H9 (cell line): ENCODE results near the gene MYLK. TPM values are rescaled to one million over a fixed set of nuclear protein-coding genes. Genes with fewer than 3 reads are reported as not detected.

Source experiments
- DNase-seq: peaks from one replicate; pipeline ENCODE4 v3.0.0-alpha.2; 2017
- H2AFZ ChIP-seq: one replicate; pipeline ENCODE4 v1.6.1; 2013; ENCODE audit warnings: mild to moderate bottlenecking, low read length, control low read depth, moderate library complexity
- H2AK5ac ChIP-seq: 2 replicates; pipeline ENCODE4 v1.6.1; 2013; ENCODE audit warnings: low read length, control low read depth, mixed read lengths; ENCODE audit not compliant: insufficient read length
- H2BK120ac ChIP-seq: one replicate; pipeline ENCODE4 v1.6.1; 2013; ENCODE audit warnings: low read depth, mild to moderate bottlenecking, low read length, control low read depth, inconsistent platforms; ENCODE audit not compliant: poor library complexity, severe bottlenecking
- H2BK12ac ChIP-seq: 2 replicates; pipeline ENCODE4 v1.6.1; 2013; ENCODE audit warnings: low read length, control low read depth, mixed read lengths, low read depth; ENCODE audit not compliant: insufficient read length
- H2BK15ac ChIP-seq: 2 replicates; pipeline ENCODE4 v1.6.1; 2013; ENCODE audit warnings: low read depth, low read length, control low read depth
- H2BK20ac ChIP-seq: one replicate; pipeline ENCODE4 v1.6.1; 2013; ENCODE audit warnings: low read depth, mild to moderate bottlenecking, low read length, control low read depth, inconsistent platforms; ENCODE audit not compliant: poor library complexity, severe bottlenecking
- H2BK5ac ChIP-seq: 2 replicates; pipeline ENCODE4 v1.6.1; 2013; ENCODE audit warnings: low read length, control low read depth, mixed read lengths; ENCODE audit not compliant: insufficient read length
- H3K14ac ChIP-seq: 2 replicates; pipeline ENCODE4 v1.6.1; 2013; ENCODE audit warnings: low read length, control low read depth; ENCODE audit not compliant: insufficient read depth
- H3K18ac ChIP-seq: 2 replicates; pipeline ENCODE4 v1.6.1; 2013; ENCODE audit warnings: low read depth, mild to moderate bottlenecking, mixed read lengths, low read length, control low read depth; ENCODE audit not compliant: insufficient read length
- H3K23ac ChIP-seq: 2 replicates; pipeline ENCODE4 v1.6.1; 2013; ENCODE audit warnings: low read length, control low read depth, mixed read lengths, low read depth; ENCODE audit not compliant: insufficient read length
- H3K23me2 ChIP-seq: 2 replicates; pipeline ENCODE4 v1.6.1; 2013; ENCODE audit warnings: low read depth, mild to moderate bottlenecking, mixed read lengths, low read length, control low read depth; ENCODE audit not compliant: insufficient read length, poor library complexity, severe bottlenecking
- H3K27ac ChIP-seq: 2 replicates; pipeline ENCODE4 v1.5.1; 2013; ENCODE audit warnings: low read length, control low read depth, mixed read lengths, low read depth; ENCODE audit not compliant: insufficient read length
- H3K27me3 ChIP-seq: 2 replicates; pipeline ENCODE4 v1.6.1; 2013; ENCODE audit warnings: low read length, control low read depth, inconsistent platforms; ENCODE audit not compliant: insufficient read depth
- H3K4ac ChIP-seq: 2 replicates; pipeline ENCODE4 v1.6.1; 2013; ENCODE audit warnings: low read depth, mild to moderate bottlenecking, control low read depth, inconsistent platforms, low read length, moderate library complexity
- H3K4me1 ChIP-seq: 2 replicates; pipeline ENCODE4 v1.6.1; 2013; ENCODE audit warnings: low read length, control low read depth, inconsistent platforms; ENCODE audit not compliant: insufficient read depth
- H3K4me2 ChIP-seq: 2 replicates; pipeline ENCODE4 v1.6.1; 2013; ENCODE audit warnings: low read length, control low read depth, mixed read lengths; ENCODE audit not compliant: insufficient read length, insufficient read depth
- H3K56ac ChIP-seq: 2 replicates; pipeline ENCODE4 v1.6.1; 2013; ENCODE audit warnings: low read depth, mild to moderate bottlenecking, mixed read lengths, low read length, control low read depth; ENCODE audit not compliant: insufficient read length
- H3K79me1 ChIP-seq: 2 replicates; pipeline ENCODE4 v1.6.1; 2013; ENCODE audit warnings: low read depth, mild to moderate bottlenecking, moderate library complexity, low read length, control low read depth, inconsistent platforms; ENCODE audit not compliant: insufficient read depth, poor library complexity, severe bottlenecking
- H3K79me2 ChIP-seq: 2 replicates; pipeline ENCODE4 v1.6.1; 2013; ENCODE audit warnings: low read length, control low read depth, inconsistent platforms; ENCODE audit not compliant: insufficient read depth
- H3K9ac ChIP-seq: 2 replicates; pipeline ENCODE4 v1.6.1; 2013; ENCODE audit warnings: low read length, control low read depth, mixed read lengths; ENCODE audit not compliant: insufficient read length; ENCODE audit errors: extremely low read depth
- H3K9me3 ChIP-seq: one replicate; pipeline ENCODE4 v1.6.1; 2013; ENCODE audit warnings: low read depth, low read length, inconsistent platforms; ENCODE audit not compliant: control insufficient read depth
- H3T11ph ChIP-seq: one replicate; pipeline ENCODE4 v1.6.1; 2013; ENCODE audit warnings: mild to moderate bottlenecking, low read length, control low read depth, inconsistent platforms
- H4K20me1 ChIP-seq: one replicate; pipeline ENCODE4 v1.6.1; 2013; ENCODE audit not compliant: control insufficient read depth, insufficient read length, insufficient read depth
- H4K5ac ChIP-seq: 2 replicates; pipeline ENCODE4 v1.6.1; 2013; ENCODE audit warnings: low read depth, mild to moderate bottlenecking, mixed read lengths, low read length, control low read depth; ENCODE audit not compliant: insufficient read length
- H4K8ac ChIP-seq: replicated peaks from 2 replicates; pipeline ENCODE4 v1.6.1; 2013; ENCODE audit warnings: low read length, control low read depth, mixed read lengths, low read depth; ENCODE audit not compliant: insufficient read length
- H4K91ac ChIP-seq: 2 replicates; pipeline ENCODE4 v1.6.1; 2013; ENCODE audit warnings: low read depth, mild to moderate bottlenecking, moderate library complexity, mixed read lengths, low read length, control low read depth; ENCODE audit not compliant: insufficient read length
- H3K27ac Mint-ChIP-seq, 3 experiments: 2 replicates in 2 of 3; 3 replicates in 1 of 3; pipeline ENCODE4 v1.8.0; 2020 to 2021; ENCODE audit warnings: mixed read lengths in 3 of 3, mild to moderate bottlenecking in 1 of 3, moderate library complexity in 1 of 3
- H3K27me3 Mint-ChIP-seq: 2 replicates; pipeline ENCODE4 v1.8.0; 2021; ENCODE audit warnings: low read depth, mild to moderate bottlenecking, moderate library complexity, mixed read lengths
- H3K36me3 Mint-ChIP-seq, 3 experiments: 2 replicates in 2 of 3; 3 replicates in 1 of 3; pipeline ENCODE4 v1.8.0; 2020 to 2021; ENCODE audit warnings: low read depth in 3 of 3, mixed read lengths in 3 of 3; ENCODE audit not compliant: insufficient read depth in 1 of 3
- H3K4me1 Mint-ChIP-seq, 2 experiments: 2 replicates each; pipeline ENCODE4 v1.8.0; 2020; ENCODE audit warnings: mixed read lengths in 2 of 2
- H3K4me3 Mint-ChIP-seq, 2 experiments: 2 replicates in 1 of 2; 3 replicates in 1 of 2; pipeline ENCODE4 v1.8.0; 2020 to 2021; ENCODE audit warnings: mild to moderate bottlenecking in 2 of 2, mixed read lengths in 2 of 2, moderate library complexity in 1 of 2
- H3K9me3 Mint-ChIP-seq, 2 experiments: 2 replicates in 1 of 2; 3 replicates in 1 of 2; pipeline ENCODE4 v1.8.0; 2020; ENCODE audit warnings: mild to moderate bottlenecking in 2 of 2, mixed read lengths in 2 of 2, moderate library complexity in 1 of 2
- WGBS: extraction: QIAGEN DNeasy Blood & Tissue Kit; methylation state at CpG from one replicate; pipeline ENCODE4 v1.1.7; 2013; ENCODE audit warnings: missing lambda C conversion rate, low lambda C conversion rate, mixed read lengths; ENCODE audit not compliant: insufficient read length; ENCODE audit errors: extremely low coverage; 5-methylcytosine and 5-hydroxymethylcytosine counted together
- total RNA-seq: library from RNA; stranded (reverse); gene quantifications from 2 replicates; pipeline ENCODE4 v1.2.1, GENCODE V29; 2021
- TF ChIP-seq, protein P1 (sequence below): fragments of 200-600 bp; sonication (generic); conservative IDR thresholded peaks from 3 replicates; pipeline ENCODE4 v1.8.0; 2021; ENCODE audit warnings: antibody characterized with exemption, mild to moderate bottlenecking

The MYLK gene
- total RNA-seq, 1 experiment from 2014 or later: 10.1 TPM

DNA sequence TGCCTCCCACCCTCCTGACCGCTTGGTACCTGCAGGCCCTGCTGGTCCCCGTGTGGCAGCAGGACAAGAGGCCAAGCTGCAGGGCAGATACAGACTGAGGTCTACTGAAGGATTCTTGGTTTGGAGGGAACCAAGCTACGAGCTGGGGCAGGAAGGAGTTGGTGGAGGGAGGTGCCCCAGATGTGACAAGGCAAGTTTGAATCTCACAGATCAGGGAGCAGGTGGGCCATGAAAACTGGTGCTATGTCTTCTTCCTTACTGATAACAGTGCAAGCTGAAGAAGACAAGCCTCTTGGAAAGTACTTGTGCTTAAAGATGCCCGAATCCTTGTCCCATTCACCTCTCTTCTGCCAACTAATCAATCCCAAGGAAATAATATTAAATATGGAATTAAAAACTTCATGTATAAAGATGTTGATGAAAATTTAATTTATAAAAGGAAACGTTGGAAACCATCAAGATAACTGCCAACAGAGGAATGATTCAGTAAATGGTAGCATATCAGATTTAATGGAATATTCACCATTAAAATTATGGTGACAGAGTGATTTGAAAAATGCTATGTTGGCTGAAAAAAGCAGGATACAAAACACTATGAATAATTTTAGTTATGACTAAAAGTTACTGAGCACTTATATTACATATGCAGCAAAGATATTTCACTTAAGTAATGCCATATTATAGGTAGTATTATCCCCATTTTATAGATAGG lies 107.9 kb downstream of the MYLK start:
- WGBS: no CpG with 5 or more reads among the region's 5 CpGs
- H3K27me3 ChIP-seq: no peaks in the 10 kb centered on the region
- Mint-ChIP-seq H3K36me3 (no peaks in the 10 kb centered on the region), H3K4me1 (no peaks in the 10 kb centered on the region), H3K9me3 (no peaks in the 10 kb centered on the region), H3K27me3 (no peaks in the 10 kb centered on the region; the same call in none of the 2 replicates), H3K4me3 (no peak overlapping the region), H3K27ac (no peak overlapping the region; a peak in 1 of 7 replicates)
- H3K27ac ChIP-seq: no peak overlapping the region
- no peak overlapping the region for H3K18ac ChIP-seq
- DNase-seq: no peak
- H2AK5ac ChIP-seq: no peak overlapping the region
- H3K79me1 ChIP-seq: no peaks in the 10 kb centered on the region
- H3K79me2 ChIP-seq: no peaks in the 10 kb centered on the region
- no peak overlapping the region for H2AFZ ChIP-seq
- H2BK20ac ChIP-seq: no peak overlapping the region
- H4K5ac ChIP-seq: no peak overlapping the region
- H2BK5ac ChIP-seq: no peak overlapping the region
- H3K14ac ChIP-seq: no peak overlapping the region
- no peak overlapping the region for H3K4ac ChIP-seq
- no peaks in the 10 kb centered on the region for H3K4me1 ChIP-seq
- no peak overlapping the region for H3K23ac ChIP-seq
- H4K91ac ChIP-seq: no peak overlapping the region
- no peaks in the 10 kb centered on the region for H4K20me1 ChIP-seq
- TF ChIP-seq, protein P1, sequence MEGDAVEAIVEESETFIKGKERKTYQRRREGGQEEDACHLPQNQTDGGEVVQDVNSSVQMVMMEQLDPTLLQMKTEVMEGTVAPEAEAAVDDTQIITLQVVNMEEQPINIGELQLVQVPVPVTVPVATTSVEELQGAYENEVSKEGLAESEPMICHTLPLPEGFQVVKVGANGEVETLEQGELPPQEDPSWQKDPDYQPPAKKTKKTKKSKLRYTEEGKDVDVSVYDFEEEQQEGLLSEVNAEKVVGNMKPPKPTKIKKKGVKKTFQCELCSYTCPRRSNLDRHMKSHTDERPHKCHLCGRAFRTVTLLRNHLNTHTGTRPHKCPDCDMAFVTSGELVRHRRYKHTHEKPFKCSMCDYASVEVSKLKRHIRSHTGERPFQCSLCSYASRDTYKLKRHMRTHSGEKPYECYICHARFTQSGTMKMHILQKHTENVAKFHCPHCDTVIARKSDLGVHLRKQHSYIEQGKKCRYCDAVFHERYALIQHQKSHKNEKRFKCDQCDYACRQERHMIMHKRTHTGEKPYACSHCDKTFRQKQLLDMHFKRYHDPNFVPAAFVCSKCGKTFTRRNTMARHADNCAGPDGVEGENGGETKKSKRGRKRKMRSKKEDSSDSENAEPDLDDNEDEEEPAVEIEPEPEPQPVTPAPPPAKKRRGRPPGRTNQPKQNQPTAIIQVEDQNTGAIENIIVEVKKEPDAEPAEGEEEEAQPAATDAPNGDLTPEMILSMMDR: no peak
- H2BK12ac ChIP-seq: no peak overlapping the region
- no peak overlapping the region for H3K4me2 ChIP-seq
- H3T11ph ChIP-seq: no peak overlapping the region
- no peak overlapping the region for H4K8ac ChIP-seq
- H2BK120ac ChIP-seq: no peak overlapping the region
- H3K56ac ChIP-seq: no peak overlapping the region
- H3K9me3 ChIP-seq: no peaks in the 10 kb centered on the region
- H3K23me2 ChIP-seq: no peaks in the 10 kb centered on the region
- H3K9ac ChIP-seq: no peak overlapping the region
- H2BK15ac ChIP-seq: no peak overlapping the region
